ENCODE data around the gene ZCCHC2. TPM values are rescaled to one million over a fixed set of nuclear protein-coding genes. Genes with fewer than 3 reads are reported as not detected.

The ZCCHC2 gene
- total and polyA plus RNA-seq, 2 of the 8 experiments (the other 6 are each of a cell fraction or from before 2014, with no cell fraction given) = 13.5 to 18.6 TPM

- Histone ChIP-seq H2AK5ac (ENCODE audit: low read depth, low read length) (no peak overlapping the region), H3K4ac (replicated peaks; ENCODE audit: insufficient read length, low read depth, low read length) (no peak overlapping the region), H3K27ac (ENCODE audit: low read depth, low read length) (no peak overlapping the region), H3K36me3 (ENCODE audit: control insufficient read depth in 2 of 4, insufficient read depth in 4 of 4, low read length in 3 of 4) (no peaks in the 10 kb centered on the region), H3K79me1 (ENCODE audit: low read depth, low read length) (no peaks in the 10 kb centered on the region), H2BK12ac (ENCODE audit: low read depth, low read length) (no peak overlapping the region), H3K27me3 (replicated peaks in 1 of 4; ENCODE audit: control insufficient read depth in 3 of 4, extremely low read depth in 1 of 4, insufficient read depth in 3 of 4, low read length in 3 of 4) (no peaks in the 10 kb centered on the region; a peak in 1 of 7 replicates), H3K9me3 (ENCODE audit: insufficient read depth in 2 of 2, low read depth in 1 of 2, low read length in 1 of 2) (no peaks in the 10 kb centered on the region), H3K9ac (replicated peaks in 1 of 4; ENCODE audit: extremely low read depth in 1 of 4, low read depth in 3 of 4, low read length in 3 of 4) (no peak overlapping the region), H2BK120ac (replicated peaks; ENCODE audit: low read depth, low read length) (no peak overlapping the region), H2BK5ac (ENCODE audit: low read depth, low read length) (no peak overlapping the region), H4K5ac (ENCODE audit: insufficient read length, low read depth, low read length) (no peak overlapping the region), H3K56ac (replicated peaks; ENCODE audit: insufficient read length, low read depth, low read length) (no peak overlapping the region), H3K23me2 (ENCODE audit: low read depth, low read length) (peaks cover 2% of the 10 kb centered on the region; the same call in 1 of the 2 replicates), H4K91ac (replicated peaks; ENCODE audit: insufficient read length, low read length) (no peak overlapping the region), H2BK15ac (ENCODE audit: low read length) (no peak overlapping the region), H3K18ac (ENCODE audit: extremely low read depth, low read length) (no peak overlapping the region), H3K4me2 (ENCODE audit: insufficient read depth in 1 of 2, low read depth in 2 of 2, low read length in 2 of 2) (no peak overlapping the region), H4K8ac (ENCODE audit: extremely low read depth, insufficient read depth, low read length) (no peak overlapping the region), H3K79me2 (ENCODE audit: control insufficient read depth in 1 of 2, insufficient read depth in 2 of 2, low read length in 2 of 2) (no peaks in the 10 kb centered on the region), H4K20me1 (replicated peaks in 1 of 2; ENCODE audit: control insufficient read depth in 1 of 2, insufficient read depth in 2 of 2, low read length in 2 of 2) (no peaks in the 10 kb centered on the region), H3K4me3 (ENCODE audit: extremely low read depth in 1 of 4, insufficient read depth in 2 of 4, low read depth in 3 of 4, low read length in 4 of 4) (no peak overlapping the region), H3K4me1 (replicated peaks in 1 of 4; ENCODE audit: control insufficient read depth in 3 of 4, insufficient read depth in 4 of 4, low read length in 3 of 4) (peaks cover 0 to 3% (median 0%) of the 10 kb centered on the region in 4 experiments; a peak in 1 of 7 replicates), H2BK20ac (ENCODE audit: low read length) (no peak overlapping the region), H3K14ac (ENCODE audit: insufficient read length) (no peak overlapping the region), H3K23ac (ENCODE audit: insufficient read length) (no peak overlapping the region), H2AFZ (ENCODE audit: low read length) (no peak overlapping the region)
- TF ChIP-seq E2F6 (IDR thresholded peaks at IDR 0.05) = no peak
- no peak for TF ChIP-seq CTCF (IDR thresholded peaks at IDR 0.05; ENCODE audit: control extremely low read depth in 1 of 3, insufficient read depth in 1 of 3, low read depth in 1 of 3, low read length in 3 of 3)
- no peak for TF ChIP-seq CHD1 (IDR thresholded peaks at IDR 0.05; ENCODE audit: low read depth, low read length)
- TF ChIP-seq CBX8 (IDR thresholded peaks at IDR 0.05; ENCODE audit: borderline replicate concordance, low read depth, low read length) = no peak
- TF ChIP-seq JUND (IDR thresholded peaks at IDR 0.05; ENCODE audit: low read length) = no peak
- FAIRE-seq (no peak), DNase-seq (ENCODE audit: low read depth in 1 of 2, low spot score in 2 of 2) (no peak)
- CTCF ChIA-PET (ENCODE audit: partially characterized antibody) = interaction anchor here (0.8 to 5.1 kb wide), 5 partner anchors 9 to 35 kb away, joined by 3 to 34 read pairs (median 3); no protein-coding TSS in a partner anchor
- POLR2A ChIA-PET (ENCODE audit: partially characterized antibody) = no interaction called here
- 93% methylated on average over 8 of the region's 8 CpGs; no CpG with 5 or more reads in 1 of the 2 experiments for WGBS, 2 experiments (ENCODE audit: extremely low coverage in 1 of 2, insufficient coverage in 1 of 2, insufficient read length in 1 of 2, insufficient replicate concordance in 2 of 2, low coverage in 1 of 2, low lambda C conversion rate in 2 of 2, missing lambda C conversion rate in 1 of 2)
Measured at GRCh38 chr18:62602706-62603105, 79.9 kb downstream of the ZCCHC2 start.
